Measurements from ENCODE around the gene RHOBTB1. TPM values are rescaled to one million over a fixed set of nuclear protein-coding genes. Genes with fewer than 3 reads are reported as not detected.

RHOBTB1 gene
- total and polyA plus RNA-seq, 4 donors: 2.7 to 11.8 (median 4.9) TPM

- Histone ChIP-seq H3K4me3 (ENCODE audit: low read depth in 1 of 3, low read length in 3 of 3) (no peak overlapping the region), H3K36me3 (ENCODE audit: control insufficient read depth in 4 of 4, insufficient read depth in 3 of 4, low read depth in 1 of 4, low read length in 3 of 4) (no peaks in the 10 kb centered on the region), H3K9me3 (ENCODE audit: control insufficient read depth in 4 of 4, low read length in 3 of 4) (no peaks in the 10 kb centered on the region), H3K4me1 (ENCODE audit: control insufficient read depth in 4 of 4, insufficient read depth in 4 of 4, low read length in 3 of 4) (no peaks in the 10 kb centered on the region), H3K27ac (ENCODE audit: low read depth in 1 of 2, low read length in 2 of 2) (no peak overlapping the region), H3K9ac (ENCODE audit: low read depth in 1 of 2, low read length in 2 of 2) (no peak overlapping the region), H3K27me3 (ENCODE audit: control insufficient read depth in 4 of 4, insufficient read depth in 4 of 4, low read length in 3 of 4) (no peaks in the 10 kb centered on the region)
- TF ChIP-seq RAD21 (IDR thresholded peaks at IDR 0.05) (no peak), ZBTB33 (IDR thresholded peaks at IDR 0.05) (no peak), TAF1 (conservative IDR thresholded peaks at IDR 0.05) (no peak), NR2F2 (IDR thresholded peaks at IDR 0.05) (no peak), MAX (IDR thresholded peaks at IDR 0.05) (no peak), EGR1 (IDR thresholded peaks at IDR 0.05; ENCODE audit: low read depth in 2 of 2) (no peak), FOXA2 (IDR thresholded peaks at IDR 0.05) (no peak), REST (IDR thresholded peaks at IDR 0.05) (no peak), FOXA1 (IDR thresholded peaks at IDR 0.05) (no peak)
- WGBS: 81% methylated on average over 5 of the region's 5 CpGs
- no peak for DNase-seq (ENCODE audit: low spot score)
These were observed 32.3 kb downstream of the RHOBTB1 start for GRCh38 chr10:60911715-60912114.

GRCh38 chr10:60911216-60911615 lies 32.8 kb downstream of the RHOBTB1 start:
- Histone ChIP-seq H3K9ac (ENCODE audit: low read depth in 1 of 2, low read length in 2 of 2) (no peak overlapping the region), H3K36me3 (ENCODE audit: control insufficient read depth in 4 of 4, insufficient read depth in 3 of 4, low read depth in 1 of 4, low read length in 3 of 4) (no peaks in the 10 kb centered on the region), H3K27me3 (ENCODE audit: control insufficient read depth in 4 of 4, insufficient read depth in 4 of 4, low read length in 3 of 4) (no peaks in the 10 kb centered on the region), H3K9me3 (ENCODE audit: control insufficient read depth in 4 of 4, low read length in 3 of 4) (no peaks in the 10 kb centered on the region), H3K4me3 (ENCODE audit: low read depth in 1 of 3, low read length in 3 of 3) (no peak overlapping the region), H3K27ac (ENCODE audit: low read depth in 1 of 2, low read length in 2 of 2) (no peak overlapping the region), H3K4me1 (ENCODE audit: control insufficient read depth in 4 of 4, insufficient read depth in 4 of 4, low read length in 3 of 4) (no peaks in the 10 kb centered on the region)
- WGBS: 90% methylated on average over 16 of the region's 16 CpGs
- DNase-seq (ENCODE audit: low spot score): no peak
- TF ChIP-seq CTCF (IDR thresholded peaks at IDR 0.05; ENCODE audit: low read depth, low read length, missing input control) (no peak), SP1 (IDR thresholded peaks at IDR 0.05) (no peak), ATF3 (IDR thresholded peaks at IDR 0.05) (no peak)

All from liver (tissue), 9 donors.